Right cardiac atrium (tissue), 5 donors: Measurements from ENCODE around the gene ERVMER34-1. TPM values are rescaled to one million over a fixed set of nuclear protein-coding genes. Genes with fewer than 3 reads are reported as not detected.

Experiments
- ATAC-seq, 2 donors: fragments of 200-7000 bp; cut with Tn5 transposase; one replicate each; pipeline versions ENCODE4 v1.8.0 to v1.9.1; 2020; ENCODE audit warnings: moderate library complexity in 2 of 2, mild to moderate bottlenecking in 1 of 2
- DNase-seq, 3 donors: peaks; one replicate each; pipeline ENCODE4 v3.0.0-alpha.2; 2020
- H3K27ac ChIP-seq: one replicate; pipeline ENCODE4 v1.5.1; 2013; ENCODE audit warnings: mild to moderate bottlenecking, low read length, control low read depth, moderate library complexity
- H3K27me3 ChIP-seq: one replicate; pipeline ENCODE4 v1.6.1; 2013; ENCODE audit not compliant: control insufficient read depth, insufficient read depth
- H3K4me1 ChIP-seq: one replicate; pipeline ENCODE4 v1.6.1; 2013; ENCODE audit warnings: low read length; ENCODE audit not compliant: control insufficient read depth, insufficient read depth
- H3K4me3 ChIP-seq: one replicate; pipeline ENCODE4 v1.5.1; 2013; ENCODE audit warnings: low read length, control low read depth
- H3K9me3 ChIP-seq: one replicate; pipeline ENCODE4 v1.6.1; 2013; ENCODE audit warnings: low read length; ENCODE audit not compliant: control insufficient read depth
- WGBS: extraction: QIAGEN DNeasy Blood & Tissue Kit; methylation state at CpG from one replicate; pipeline ENCODE4 v1.1.7; 2013; 5-methylcytosine and 5-hydroxymethylcytosine counted together
- intact Hi-C, 4 donors: fragments of 100-400 bp; cut with DNase I; formaldehyde crosslinking; loops; one replicate each; pipeline versions ENCODE4 v1.11.0 to v1.14.0; 2022 to 2023
- polyA plus RNA-seq: library from polyadenylated mRNA; stranded (reverse); fragments of 200-250 nt; gene quantifications from one replicate; pipeline ENCODE4 v1.2.3, GENCODE V29; 2013
- total RNA-seq, 4 donors: library from RNA; stranded (reverse); fragmentation: NEBNext Ultra II Directional; extraction: Animal tissue kit (Norgen Biotek cat#: 25700); gene quantifications; one replicate each; pipeline ENCODE4 v1.2.1, GENCODE V29; 2021
- donor health status: healthy with polysubstance abuse.
- donor health status: DM: no; HTN: yes; CAD: no.
- donor health status: DM: no; HTN: no; CAD: no.
- donor health status: DM: no; HTN: yes; CAD: no; lungs with severe emphysema.
- donor health status: DM: yes; HTN: yes; CAD: no.

Gene ERVMER34-1
- total and polyA plus RNA-seq, 5 donors: 1.0 to 3.8 (median 2.3) TPM

GRCh38 chr4:52721968-52722815 is 29.0 kb downstream of the ERVMER34-1 start:
- peak overlapping the region; percentile 52 for H3K4me3 ChIP-seq
- no peaks in the 10 kb centered on the region for H3K27me3 ChIP-seq
- DNase-seq (peak; percentile 93 to 97 (median 96)), ATAC-seq (peak; percentile 99 to 100)
- intact Hi-C loops: loop anchor here in 2 of 4 donors (2.0 to 10.0 kb wide), 3 partner anchors 140 to 263 kb away; partner anchors contain the start of gene RASL11B (in 2 of the 2)
- no peaks in the 10 kb centered on the region for H3K9me3 ChIP-seq
- no peaks in the 10 kb centered on the region for H3K4me1 ChIP-seq
- under 1% methylated on average over 56 of the region's 56 CpGs for WGBS
- H3K27ac ChIP-seq: peak overlapping the region; percentile 98

GRCh38 chr4:52718123-52718522 is 33.1 kb downstream of the ERVMER34-1 start:
- ATAC-seq: no peak
- H3K4me1 ChIP-seq: peaks cover 4% of the 10 kb centered on the region
- intact Hi-C loops: loop anchor here in 2 of 4 donors (10.0 kb wide), 2 partner anchors 147 to 267 kb away; partner anchors contain the start of gene RASL11B (in 1 of the 2)
- no peaks in the 10 kb centered on the region for H3K27me3 ChIP-seq
- H3K27ac ChIP-seq: no peak overlapping the region
- DNase-seq: no peak
- no peak overlapping the region for H3K4me3 ChIP-seq
- 91% methylated on average over 3 of the region's 3 CpGs for WGBS
- no peaks in the 10 kb centered on the region for H3K9me3 ChIP-seq

GRCh38 chr4:52716364-52717151 is 34.7 kb downstream of the ERVMER34-1 start:
- peaks cover 4% of the 10 kb centered on the region for H3K4me1 ChIP-seq
- H3K27me3 ChIP-seq: no peaks in the 10 kb centered on the region
- DNase-seq (no peak), ATAC-seq (no peak)
- intact Hi-C loops: loop anchor here in 2 of 4 donors (10.0 kb wide), 2 partner anchors 148 to 268 kb away; partner anchors contain the start of gene RASL11B (in 1 of the 2)
- 89% methylated on average over 6 of the region's 6 CpGs for WGBS
- H3K4me3 ChIP-seq: no peak overlapping the region
- H3K27ac ChIP-seq: no peak overlapping the region
- H3K9me3 ChIP-seq: no peaks in the 10 kb centered on the region

- no peaks in the 10 kb centered on the region for H3K27me3 ChIP-seq
- H3K27ac ChIP-seq: no peak overlapping the region
- 82% methylated on average over 3 of the region's 3 CpGs for WGBS
- ATAC-seq: no peak
- DNase-seq: no peak
- intact Hi-C loops: loop anchor here in 2 of 4 donors (10.0 kb wide), 2 partner anchors 149 to 269 kb away; partner anchors contain the start of gene RASL11B (in 1 of the 2)
- peaks cover 4% of the 10 kb centered on the region for H3K4me1 ChIP-seq
- H3K9me3 ChIP-seq: no peaks in the 10 kb centered on the region
- H3K4me3 ChIP-seq: no peak overlapping the region
Observed at GRCh38 chr4:52715914-52716313, 35.3 kb downstream of the ERVMER34-1 start.

- 91% methylated on average over 7 of the region's 7 CpGs for whole genome bisulfite sequencing
- DNase-seq (no peak), ATAC-seq (no peak)
- H3K4me1 ChIP-seq: peaks cover 4% of the 10 kb centered on the region
- no peaks in the 10 kb centered on the region for H3K9me3 ChIP-seq
- no peak overlapping the region for H3K27ac ChIP-seq
- no peaks in the 10 kb centered on the region for H3K27me3 ChIP-seq
- intact Hi-C loops: loop anchor here in 2 of 4 donors (10.0 kb wide), 2 partner anchors 149 to 269 kb away; partner anchors contain the start of gene RASL11B (in 1 of the 2)
- no peak overlapping the region for H3K4me3 ChIP-seq
Observed at GRCh38 chr4:52715255-52715897, 35.8 kb downstream of the ERVMER34-1 start.

- no peak overlapping the region for H3K4me3 ChIP-seq
- H3K4me1 ChIP-seq: peaks cover 4% of the 10 kb centered on the region
- DNase-seq (no peak), ATAC-seq (no peak)
- WGBS: 77% methylated on average over 4 of the region's 4 CpGs
- H3K27ac ChIP-seq: no peak overlapping the region
- no peaks in the 10 kb centered on the region for H3K27me3 ChIP-seq
- no peaks in the 10 kb centered on the region for H3K9me3 ChIP-seq
- intact Hi-C loops: loop anchor here in 2 of 4 donors (10.0 kb wide), 2 partner anchors 150 to 270 kb away; partner anchors contain the start of gene RASL11B (in 1 of the 2)
Observed at GRCh38 chr4:52714597-52715254, 36.5 kb downstream of the ERVMER34-1 start.

GRCh38 chr4:52713456-52713937 is 37.7 kb downstream of the ERVMER34-1 start:
- 55% methylated on average over 12 of the region's 12 CpGs for whole genome bisulfite sequencing
- DNase-seq: peak in 1 of 3 donors; percentile 56

GRCh38 chr4:52712251-52713130 is 38.7 kb downstream of the ERVMER34-1 start:
- Histone ChIP-seq H3K9me3 (no peaks in the 10 kb centered on the region), H3K4me1 (peaks cover 4% of the 10 kb centered on the region), H3K27me3 (no peaks in the 10 kb centered on the region), H3K27ac (peak overlapping the region; percentile 98), H3K4me3 (peak overlapping the region; percentile 93)
- intact Hi-C loops: loop anchor here in 2 of 4 donors (10.0 kb wide), 2 partner anchors 152 to 272 kb away; partner anchors contain the start of gene RASL11B (in 1 of the 2)
- under 1% methylated on average over 87 of the region's 87 CpGs for WGBS
- DNase-seq (peak; percentile 99 to 100 (median 99)), ATAC-seq (peak; percentile 100)

More at GRCh38 chr4:52713456-52713937, 37.7 kb downstream of the ERVMER34-1 start:
- peak overlapping the region; percentile 93 for H3K4me3 ChIP-seq
- no peak overlapping the region for H3K27ac ChIP-seq
- no peak for ATAC-seq
- no peaks in the 10 kb centered on the region for H3K9me3 ChIP-seq
- H3K4me1 ChIP-seq: peaks cover 4% of the 10 kb centered on the region
- intact Hi-C loops: loop anchor here in 2 of 4 donors (10.0 kb wide), 2 partner anchors 151 to 271 kb away; partner anchors contain the start of gene RASL11B (in 1 of the 2)
- H3K27me3 ChIP-seq: no peaks in the 10 kb centered on the region

GRCh38 chr4:52711834-52712250 is 39.4 kb downstream of the ERVMER34-1 start:
- Histone ChIP-seq H3K4me3 (peak overlapping the region; percentile 26), H3K27me3 (no peaks in the 10 kb centered on the region), H3K27ac (peak overlapping the region; percentile 62), H3K4me1 (peaks cover 4% of the 10 kb centered on the region), H3K9me3 (no peaks in the 10 kb centered on the region)
- ATAC-seq (peak in 1 of 2 donors; percentile 3), DNase-seq (no peak)
- 15% methylated on average over 15 of the region's 15 CpGs for WGBS
- intact Hi-C loops: loop anchor here in 2 of 4 donors (10.0 kb wide), 2 partner anchors 153 to 273 kb away; partner anchors contain the start of gene RASL11B (in 1 of the 2)
